ENCODE data around the gene SAFB.

DNA sequence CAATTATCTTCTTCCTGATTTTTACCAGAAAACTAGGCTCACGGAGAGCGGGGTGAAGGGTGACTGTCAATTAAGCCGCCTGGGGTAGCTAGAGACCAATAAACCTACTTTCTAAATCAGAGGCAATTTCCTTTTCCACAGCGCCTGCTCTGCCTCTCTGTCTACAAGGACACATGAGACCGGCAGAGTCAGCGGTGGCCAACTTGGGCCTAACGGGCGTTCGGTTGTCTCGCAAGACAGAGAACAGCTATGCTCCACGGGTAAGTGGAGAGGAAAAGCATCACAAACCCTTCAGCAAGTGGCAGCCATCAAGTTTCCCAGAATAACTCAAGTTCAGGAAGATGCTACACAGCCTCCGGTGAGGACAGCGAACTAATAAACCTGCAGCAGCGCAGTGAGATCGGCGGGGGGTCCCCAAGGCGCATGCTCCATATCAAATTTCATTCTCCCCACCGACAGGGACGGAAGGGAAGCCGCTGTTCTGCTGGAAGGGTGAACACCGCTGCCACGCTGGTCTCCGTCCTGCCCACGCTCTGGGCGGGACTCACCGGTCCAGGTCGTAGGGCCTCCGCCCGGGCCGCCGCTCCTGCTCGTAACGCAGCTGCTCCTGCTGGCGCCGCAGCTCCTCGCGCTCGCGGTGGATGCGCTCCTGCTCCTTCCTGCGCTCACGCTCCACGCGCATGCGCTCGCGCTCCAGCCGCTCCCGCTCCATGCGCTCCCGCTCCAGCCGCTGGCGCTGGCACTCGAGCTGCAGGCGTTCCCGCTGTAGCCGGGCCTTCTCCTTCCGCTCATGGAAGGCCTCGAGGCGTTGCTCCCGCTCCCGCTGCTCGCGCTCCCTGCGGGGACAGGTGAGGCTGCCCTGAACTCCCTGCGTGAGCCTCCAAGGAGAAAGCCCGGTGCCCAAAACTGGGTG, 29.3 kb upstream of the SAFB start:
- TF ChIP-seq, protein P1, sequence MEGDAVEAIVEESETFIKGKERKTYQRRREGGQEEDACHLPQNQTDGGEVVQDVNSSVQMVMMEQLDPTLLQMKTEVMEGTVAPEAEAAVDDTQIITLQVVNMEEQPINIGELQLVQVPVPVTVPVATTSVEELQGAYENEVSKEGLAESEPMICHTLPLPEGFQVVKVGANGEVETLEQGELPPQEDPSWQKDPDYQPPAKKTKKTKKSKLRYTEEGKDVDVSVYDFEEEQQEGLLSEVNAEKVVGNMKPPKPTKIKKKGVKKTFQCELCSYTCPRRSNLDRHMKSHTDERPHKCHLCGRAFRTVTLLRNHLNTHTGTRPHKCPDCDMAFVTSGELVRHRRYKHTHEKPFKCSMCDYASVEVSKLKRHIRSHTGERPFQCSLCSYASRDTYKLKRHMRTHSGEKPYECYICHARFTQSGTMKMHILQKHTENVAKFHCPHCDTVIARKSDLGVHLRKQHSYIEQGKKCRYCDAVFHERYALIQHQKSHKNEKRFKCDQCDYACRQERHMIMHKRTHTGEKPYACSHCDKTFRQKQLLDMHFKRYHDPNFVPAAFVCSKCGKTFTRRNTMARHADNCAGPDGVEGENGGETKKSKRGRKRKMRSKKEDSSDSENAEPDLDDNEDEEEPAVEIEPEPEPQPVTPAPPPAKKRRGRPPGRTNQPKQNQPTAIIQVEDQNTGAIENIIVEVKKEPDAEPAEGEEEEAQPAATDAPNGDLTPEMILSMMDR (IDR thresholded peaks at IDR 0.05; ENCODE audit: low read depth, low read length) = no peak
- TF ChIP-seq EZH2phosphoT487 (IDR thresholded peaks at IDR 0.05; ENCODE audit: low read depth) = no peak
